CD1c-positive myeloid dendritic cell (primary cell): ENCODE data around the gene MBD5.

Experiments used
- DNase-seq: peaks from one replicate; pipeline ENCODE4 v3.0.0-alpha.2; 2016; ENCODE audit errors: extremely low spot score

Gene MBD5

DNA sequence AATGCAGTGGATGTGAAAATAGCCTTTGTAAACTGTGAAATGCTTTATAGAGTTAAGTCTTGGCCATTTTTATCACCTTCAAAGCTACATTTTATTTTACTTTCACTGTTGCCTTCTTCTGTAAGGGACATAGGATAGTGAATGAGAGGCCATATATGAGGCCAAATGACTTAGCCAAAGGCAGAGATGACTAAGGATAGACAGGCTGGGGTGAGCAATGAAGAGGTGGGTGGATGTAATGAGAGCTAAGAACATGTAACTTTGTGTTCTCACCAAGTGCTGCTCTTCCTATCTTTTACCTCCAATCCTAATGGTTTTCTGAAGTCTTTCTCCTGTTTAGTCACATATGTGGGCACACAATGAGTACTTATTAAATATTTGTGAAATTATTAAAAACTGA lies 101.9 kb downstream of the MBD5 start:
- DNase-seq: no peak

DNA sequence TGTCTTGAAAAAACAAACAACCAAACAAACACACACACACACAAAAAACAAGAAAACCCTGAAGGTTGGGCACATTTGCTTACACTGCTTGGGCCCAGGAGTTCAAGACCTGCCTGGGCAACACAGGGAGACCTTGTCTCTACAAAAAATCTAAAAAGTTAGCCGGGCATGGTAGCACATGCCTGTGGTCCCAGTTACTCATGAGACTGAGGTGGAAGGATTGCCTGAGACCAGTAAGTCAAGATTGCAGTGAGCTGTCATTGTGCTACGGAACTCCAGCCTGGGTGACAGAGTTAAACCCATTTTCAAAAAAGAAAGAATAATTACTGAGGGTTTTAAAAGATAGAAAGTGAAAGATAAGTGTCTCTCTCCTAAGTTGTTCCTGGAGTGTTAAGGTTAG lies 103.4 kb downstream of the MBD5 start:
- DNase-seq: no peak

DNA sequence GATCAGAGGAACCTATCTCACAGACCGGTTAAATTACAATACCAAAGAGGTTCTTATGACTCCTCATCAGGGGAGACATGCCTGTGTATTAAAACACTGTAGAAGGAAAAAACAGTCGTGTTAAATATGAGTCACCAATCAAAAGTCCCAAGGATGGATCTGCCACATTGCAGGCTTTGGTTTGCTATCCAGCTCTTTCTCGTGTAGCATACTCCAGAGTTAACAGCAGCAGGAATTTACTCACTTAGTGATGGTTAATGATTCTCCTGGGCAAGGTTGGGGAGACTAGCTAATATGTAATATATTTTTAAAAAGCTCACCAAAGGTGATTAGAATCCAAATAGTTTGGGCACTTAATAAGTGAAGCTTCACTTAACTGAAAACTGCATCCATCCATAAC lies 109.7 kb downstream of the MBD5 start:
- no peak for DNase-seq

DNA sequence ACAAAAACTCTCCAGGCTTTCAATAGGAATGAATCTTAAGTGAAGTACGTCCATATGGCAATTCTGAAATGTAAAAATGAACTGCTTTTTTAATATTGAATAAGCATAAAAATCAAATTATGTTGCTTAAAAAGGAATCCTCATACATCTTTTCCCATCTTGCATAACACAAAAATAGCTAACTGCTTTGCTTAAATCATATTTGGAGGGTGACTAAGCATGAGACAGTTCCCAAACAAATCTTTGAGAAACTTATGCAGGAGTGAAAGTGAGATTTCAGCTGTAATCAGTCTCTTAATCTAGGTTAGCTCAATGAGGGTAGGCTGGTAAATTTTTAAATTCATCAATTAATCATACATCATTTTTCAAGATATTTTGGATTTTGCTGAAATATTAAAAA lies 111.5 kb downstream of the MBD5 start:
- no peak for DNase-seq

DNA sequence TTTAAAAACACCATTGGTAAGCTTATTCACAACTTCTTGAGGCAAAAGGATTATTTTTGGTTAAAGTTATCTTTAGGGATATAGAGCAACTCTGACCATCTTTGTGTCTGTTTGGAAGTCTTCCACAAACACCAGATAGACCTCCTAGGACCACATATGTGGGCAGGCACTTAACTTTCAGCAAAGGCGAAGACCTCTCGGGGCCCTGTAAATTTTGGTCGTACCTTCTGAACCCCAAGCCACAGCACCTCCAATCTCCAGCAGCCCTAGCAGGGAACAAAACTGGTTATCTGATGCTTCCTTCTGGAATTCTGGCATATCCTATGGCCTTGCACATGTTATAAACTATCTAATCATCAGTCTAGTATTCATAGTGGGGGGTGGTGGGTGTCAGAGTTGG lies 114.8 kb downstream of the MBD5 start:
- no peak for DNase-seq

DNA sequence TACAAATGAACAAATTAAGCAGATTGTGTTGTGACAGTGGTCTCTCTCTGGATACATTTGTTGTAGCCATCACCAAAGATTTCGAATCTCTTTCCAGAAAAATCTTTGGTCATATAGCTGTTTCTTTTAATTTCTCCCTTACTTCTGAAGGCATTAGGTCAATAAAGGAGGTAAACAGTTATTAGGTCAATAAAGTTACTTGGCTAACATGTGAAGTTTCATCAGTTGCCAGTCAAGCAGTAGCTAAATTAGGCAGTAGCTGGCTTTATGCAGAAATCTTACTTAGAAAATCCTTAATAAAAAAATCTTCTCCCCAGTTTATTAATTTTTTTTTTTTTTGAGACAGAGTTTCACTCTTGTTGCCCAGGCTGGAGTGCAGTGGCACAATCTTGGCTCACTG lies 115.5 kb downstream of the MBD5 start:
- no peak for DNase-seq

DNA sequence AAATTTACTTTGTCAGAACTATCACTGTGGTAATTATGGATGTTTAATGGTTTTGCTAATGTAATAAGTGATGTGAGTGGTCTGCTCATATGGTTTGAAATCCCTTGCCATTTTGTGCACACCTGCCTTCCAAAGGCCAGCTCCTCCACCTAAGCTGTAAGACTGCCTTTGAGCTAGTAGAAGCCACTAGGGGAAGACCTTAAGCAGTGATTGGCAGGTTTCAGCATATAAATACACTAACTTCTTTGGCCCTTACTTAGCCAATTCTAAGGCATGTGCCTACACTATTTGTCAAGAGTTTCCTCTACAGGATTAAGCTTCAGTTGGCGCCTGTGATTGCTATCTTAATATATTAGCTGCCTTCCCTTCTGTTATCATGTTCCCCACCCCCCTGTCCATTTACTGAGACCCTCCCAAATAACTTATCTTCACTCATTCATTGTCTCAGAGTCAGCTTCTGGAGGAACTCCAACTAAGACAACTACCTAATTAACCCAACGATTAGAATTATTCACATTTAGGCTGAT lies 141.1 kb downstream of the MBD5 start:
- DNase-seq: no peak

DNA sequence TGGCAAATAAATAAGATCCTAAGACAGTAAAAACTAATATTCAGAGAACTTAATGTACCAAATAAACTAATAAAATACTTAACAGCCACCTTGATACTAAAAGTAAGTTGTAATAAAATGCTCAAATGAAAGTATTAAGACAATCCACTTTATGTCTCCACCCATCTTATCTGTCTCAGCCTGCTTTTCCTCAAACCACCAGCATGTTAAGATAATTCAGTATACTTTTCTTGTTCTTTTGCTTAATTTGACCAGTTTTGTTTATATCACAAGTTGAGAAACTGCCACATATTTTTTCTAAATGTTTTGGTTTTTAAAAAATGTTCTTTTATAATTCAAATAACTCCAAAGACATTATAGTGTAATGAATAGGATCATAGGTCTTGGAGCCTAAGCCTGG lies 142.0 kb downstream of the MBD5 start:
- DNase-seq: no peak

DNA sequence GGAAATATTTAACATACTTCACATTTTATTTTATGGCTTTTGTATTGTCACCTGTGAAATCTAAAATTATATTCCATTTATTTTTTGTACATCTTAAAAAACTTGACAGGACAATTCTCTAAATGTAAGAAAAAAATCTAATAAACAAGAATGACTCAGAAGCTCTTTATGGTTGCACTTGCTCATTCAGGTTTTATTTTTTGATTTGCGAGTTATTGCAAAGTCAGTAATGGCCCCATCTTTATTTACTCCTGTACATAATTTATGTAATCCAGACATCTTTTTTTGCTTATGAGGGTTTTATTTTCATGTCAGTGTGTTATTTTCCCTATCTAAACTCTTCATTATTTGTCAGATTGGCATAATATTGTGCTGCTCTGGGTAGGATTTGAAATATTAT lies 145.1 kb downstream of the MBD5 start:
- DNase-seq: no peak

DNA sequence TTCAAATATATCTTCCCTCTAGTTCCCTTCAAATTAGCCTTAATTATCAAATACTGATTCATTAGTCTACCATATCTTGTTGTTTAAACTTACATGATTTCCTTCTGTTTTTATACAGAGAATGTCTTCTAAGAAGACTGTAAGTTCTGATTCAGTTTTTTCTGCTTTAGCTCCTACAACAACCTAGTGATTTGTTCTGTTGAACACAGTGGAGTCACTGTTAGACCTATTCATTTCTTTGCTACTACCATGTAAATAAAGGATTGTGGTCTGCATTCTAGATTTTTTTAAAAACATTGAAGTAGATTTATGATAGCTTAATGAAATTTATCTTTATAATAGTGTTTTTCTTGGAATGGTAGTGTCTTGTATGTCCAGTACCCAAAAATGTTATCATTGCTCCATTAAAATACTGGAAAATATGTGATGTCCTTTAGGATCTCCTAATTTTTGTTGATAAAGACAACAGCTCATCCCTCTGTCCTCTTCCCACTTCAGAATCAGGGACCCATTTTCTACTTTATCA lies 146.4 kb downstream of the MBD5 start:
- DNase-seq: no peak

DNA sequence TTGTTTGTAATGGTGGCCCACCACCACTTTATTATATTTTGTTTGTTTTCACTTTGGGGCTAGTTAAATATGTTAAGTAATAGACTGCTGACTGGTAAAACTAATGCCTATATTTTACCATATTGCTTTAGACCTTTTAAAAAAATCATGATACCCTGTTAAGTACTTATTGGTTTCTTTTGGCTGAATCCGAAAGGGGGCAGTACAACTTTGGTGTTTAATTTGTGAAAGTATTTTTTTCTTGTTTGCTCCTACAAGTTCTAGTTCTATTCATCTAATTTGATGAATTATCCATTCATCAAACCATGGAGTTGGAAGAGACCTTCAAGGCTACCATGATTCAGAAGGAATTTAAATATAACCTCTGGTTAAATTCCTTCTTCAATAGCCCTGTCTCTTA lies 147.0 kb downstream of the MBD5 start:
- DNase-seq: no peak

DNA sequence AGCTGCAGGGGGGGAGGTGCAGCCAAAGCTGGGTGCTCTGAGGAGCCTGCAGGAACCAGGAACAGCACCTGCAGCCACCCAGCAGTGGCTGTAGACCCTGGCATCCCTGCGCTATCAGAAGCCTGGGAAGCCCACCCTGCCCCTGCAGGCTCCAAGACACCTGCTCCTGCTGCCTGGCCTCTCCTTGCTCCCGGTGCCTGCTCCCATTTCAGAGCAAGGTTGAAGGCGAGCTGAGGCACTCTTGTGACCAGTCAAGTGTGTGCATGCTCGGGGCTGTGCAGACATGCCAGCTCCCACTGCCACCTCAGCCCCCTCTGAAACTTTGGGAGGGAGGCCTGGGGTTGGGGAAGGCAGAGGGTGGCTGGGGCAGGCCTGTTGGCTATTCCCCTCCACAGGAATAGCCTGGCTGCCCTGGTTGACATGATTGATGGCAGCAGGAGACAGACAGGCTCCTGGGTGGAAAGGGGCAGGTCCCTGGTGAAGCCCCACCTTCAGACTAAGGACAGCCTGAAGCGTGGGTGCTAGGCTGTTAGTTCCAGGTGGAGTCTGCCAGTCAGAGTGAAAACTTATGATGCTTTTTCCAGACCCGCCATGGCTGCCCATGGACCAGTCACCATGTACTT lies 151.4 kb downstream of the MBD5 start:
- no peak for DNase-seq

DNA sequence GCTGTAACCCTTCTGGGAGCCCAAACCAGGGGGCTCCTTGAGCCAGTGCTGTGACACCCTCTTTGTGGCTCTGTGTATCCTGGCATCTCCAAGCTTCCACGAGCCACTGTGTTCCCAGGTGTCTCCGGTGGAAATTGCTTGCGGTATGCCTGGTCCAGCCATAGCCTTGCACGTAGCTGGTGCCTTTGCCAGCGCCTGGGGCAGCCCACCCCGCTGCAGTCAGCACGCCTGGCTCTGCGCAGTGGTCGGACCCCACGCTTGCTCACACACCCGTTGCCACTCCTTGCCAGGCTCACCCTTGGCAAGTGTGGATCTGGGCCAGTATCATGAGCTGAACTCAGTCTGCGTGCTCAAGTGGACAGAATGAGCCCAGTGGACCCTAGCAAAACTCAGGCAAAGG lies 152.3 kb downstream of the MBD5 start:
- DNase-seq: no peak

DNA sequence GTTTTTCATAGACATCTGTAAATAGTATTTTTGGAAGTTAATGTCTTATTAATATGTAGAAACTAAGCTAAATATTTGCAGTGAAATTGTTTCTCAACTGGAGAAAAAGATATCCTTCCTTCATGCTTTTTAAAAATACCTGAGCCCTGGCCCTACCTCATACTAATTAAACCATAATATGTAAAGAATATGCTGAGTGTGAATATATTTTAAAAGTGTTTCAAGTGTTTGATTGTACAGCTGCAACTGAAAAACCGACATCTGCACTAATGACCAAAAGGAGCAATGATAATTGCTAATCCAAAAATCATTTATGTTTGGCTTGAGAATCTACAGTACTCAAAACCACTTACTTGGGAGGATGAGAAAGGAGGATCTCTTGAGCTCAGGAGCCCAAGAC lies 156.7 kb downstream of the MBD5 start:
- no peak for DNase-seq

DNA sequence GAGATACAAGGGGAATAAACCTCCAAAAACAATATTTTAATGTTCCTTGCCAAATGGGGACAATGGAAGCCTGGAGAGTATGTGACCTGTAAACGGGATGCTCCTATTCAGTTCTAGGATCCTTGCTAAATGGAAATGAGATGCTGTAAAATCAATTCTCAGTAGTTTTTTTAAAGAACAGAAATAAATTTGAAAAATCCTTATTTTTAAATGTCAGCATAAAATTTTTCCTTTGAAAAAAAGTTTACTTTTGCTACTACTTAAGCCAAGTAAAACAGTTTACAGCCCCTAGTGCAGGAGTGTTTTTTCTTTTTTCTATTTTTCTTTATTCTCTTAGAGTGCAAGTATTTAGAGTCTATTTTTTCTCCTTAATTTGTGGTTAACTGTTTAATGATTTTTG lies 158.8 kb downstream of the MBD5 start:
- no peak for DNase-seq

DNA sequence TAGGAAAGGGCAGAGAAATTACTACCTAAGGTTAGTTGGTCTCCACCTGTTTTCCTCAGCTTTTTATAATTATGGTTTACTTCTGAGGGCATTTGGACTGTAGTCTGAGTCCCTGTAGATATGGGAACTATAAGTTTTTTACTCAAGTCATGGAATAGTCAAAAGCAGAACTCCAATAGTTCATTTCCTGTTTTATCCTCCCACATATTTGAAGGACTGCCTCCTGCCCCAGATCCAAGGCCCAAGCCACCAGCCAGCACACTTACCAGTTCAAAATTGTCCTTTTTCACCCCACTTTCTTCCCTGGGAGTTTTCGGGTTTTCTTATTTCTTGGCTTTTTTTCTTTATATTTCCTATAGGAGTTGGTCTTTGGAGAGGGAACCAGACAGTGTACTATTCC lies 164.1 kb downstream of the MBD5 start:
- DNase-seq: peak; percentile 78

DNA sequence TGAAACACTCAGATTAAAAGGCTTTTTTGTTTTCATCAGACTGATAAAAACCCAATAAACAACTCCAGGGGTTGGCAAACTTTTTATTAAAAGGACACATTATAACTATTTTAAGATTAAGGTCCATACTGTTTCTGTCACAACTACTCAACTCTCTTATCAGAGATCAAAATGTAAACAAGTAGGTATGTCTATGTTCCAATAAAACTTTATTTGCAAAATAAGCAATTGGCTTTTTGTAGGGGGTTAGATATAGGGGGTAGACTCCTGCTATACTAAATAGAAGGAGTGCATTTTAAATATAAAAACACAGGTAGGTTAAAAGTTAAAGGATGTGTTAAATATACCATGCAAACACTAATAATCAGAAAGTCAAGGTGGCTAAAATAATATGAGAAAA lies 174.0 kb downstream of the MBD5 start:
- DNase-seq: no peak

DNA sequence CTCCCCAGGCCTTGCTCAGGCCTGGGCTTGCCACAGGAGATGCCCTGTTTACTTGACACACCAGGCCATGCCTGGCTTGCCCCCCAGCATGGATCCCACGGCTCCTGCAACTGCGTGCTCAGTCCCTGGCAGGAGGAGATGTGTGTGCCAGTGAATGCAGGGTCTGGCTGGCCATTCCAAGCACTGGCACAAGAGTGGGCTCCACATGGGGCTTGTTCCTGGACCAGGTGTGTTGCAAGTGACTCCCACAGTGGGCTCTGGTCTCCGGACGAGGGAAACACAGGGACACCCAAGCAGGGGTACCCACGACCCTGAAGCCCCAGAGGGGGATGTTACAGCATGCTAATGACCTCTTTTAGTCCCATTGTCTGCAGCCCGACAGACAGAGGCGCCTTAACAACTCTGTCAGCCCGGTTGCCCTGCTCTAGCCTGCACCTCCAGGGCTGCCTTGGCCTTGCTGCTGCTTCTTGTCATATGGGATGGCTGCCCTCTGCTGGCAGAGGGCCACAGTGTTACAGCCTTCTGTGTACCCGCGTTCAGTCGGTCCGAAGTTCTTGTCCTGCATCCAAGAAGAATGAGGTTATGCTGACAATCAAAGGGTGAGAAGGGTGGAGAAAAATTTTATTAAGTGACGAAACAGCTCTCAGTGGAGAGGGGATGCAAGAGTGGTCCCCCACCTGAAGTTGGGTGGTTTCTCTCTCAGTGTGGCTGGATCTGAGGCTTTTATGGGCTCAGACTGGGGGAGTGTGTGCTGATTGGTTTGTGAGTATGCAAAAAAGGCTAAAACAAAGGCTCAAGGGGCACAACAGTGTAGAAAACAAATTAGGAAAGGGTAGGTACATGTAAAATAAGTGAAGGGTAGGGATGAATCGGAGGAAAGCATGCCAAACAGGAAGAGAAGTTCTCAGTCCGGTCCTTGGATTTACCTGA lies 180.4 kb downstream of the MBD5 start:
- peak; percentile 35 for DNase-seq

DNA sequence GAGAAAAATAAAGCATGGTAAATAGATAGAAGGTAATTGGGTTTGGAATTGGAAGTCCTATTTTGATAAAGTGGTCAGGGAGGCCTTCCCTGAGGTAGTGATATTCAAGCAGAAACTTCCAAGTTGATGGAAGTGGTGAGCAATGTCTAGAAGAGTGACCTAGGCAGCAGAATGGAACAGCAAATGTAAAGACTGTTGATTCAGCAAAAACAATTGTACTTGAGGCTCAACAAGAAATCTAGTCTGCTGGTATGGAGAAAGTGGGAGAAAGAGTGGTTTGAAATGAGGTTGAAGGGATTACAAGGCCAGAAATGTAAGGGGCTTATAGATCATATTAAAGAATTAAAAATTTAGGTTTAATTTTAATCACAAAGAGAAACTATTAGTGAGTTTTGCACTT lies 181.3 kb downstream of the MBD5 start:
- no peak for DNase-seq

DNA sequence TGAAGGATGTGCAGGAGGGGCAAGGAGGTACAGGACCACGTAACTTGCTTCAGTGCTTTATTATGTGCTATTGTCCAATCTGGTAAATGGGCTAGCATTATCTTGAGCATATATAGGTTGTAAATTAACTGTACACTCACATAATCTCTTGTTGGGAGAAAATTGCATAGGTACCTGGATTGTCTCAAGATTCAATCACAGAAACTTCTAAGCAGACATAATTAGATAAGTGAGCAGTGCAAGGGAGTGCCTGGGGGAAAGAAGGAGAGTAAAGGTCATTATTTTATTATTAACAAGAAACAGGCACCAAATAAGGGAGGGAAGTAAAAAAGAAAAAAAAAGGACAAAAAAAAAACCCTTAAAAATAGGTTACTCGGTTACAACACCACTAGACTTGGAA lies 186.2 kb downstream of the MBD5 start:
- no peak for DNase-seq

DNA sequence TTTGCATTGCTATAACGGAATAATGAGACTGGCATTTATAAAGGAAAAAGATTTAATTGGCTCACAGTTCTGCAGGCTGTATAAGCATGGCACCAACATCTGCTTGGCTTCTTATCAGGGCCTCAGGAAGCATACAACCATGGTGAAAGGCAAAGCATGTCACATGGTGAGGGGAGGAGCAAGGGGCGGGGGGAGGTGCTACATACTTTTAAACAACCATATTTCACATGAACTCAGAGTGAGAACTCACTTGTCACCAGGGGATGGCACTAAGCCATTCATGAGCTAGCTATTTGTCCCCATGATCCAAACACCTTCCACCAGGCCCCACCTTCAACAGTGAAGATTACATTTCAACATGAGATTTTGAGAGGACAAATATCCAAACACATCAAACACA lies 188.7 kb downstream of the MBD5 start:
- no peak for DNase-seq

DNA sequence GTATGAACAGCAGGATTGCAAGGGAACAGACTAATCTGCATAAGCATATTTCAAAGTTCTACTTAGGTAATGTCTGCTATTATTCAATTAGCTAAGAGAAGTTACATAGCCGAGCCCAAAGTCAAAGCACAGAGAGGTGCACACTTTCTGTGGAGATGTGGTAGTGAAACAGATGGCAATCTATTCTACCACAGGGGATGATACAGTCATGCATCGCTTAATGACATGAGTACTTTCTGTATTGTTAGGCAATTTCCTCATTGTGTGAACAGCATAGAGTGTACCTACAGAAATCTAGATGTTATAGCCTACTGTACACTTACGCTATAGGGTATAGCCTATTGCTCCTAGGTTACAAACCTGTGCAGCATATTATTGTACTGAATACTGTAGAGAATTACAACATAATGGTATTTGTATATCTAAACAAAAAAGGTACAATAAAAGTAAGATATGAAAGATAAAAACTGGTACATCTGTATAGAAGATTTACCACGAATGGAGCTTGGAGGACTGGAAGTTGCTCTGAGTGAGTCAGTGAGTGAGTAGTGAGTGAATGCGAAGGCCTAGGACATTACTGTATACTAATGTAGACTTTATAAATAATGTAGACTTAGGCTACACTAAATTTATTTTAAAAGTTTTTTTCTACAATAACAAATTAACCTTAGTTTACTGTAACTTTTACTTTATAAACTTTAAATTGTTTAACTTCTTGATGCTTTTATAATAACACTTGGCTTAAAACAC lies 197.6 kb downstream of the MBD5 start:
- DNase-seq: no peak
